NCI-H1694 (cell line): ENCODE results near the gene CC2D1A.

ENCODE experiments used
- DNase-seq: peaks from one replicate; lab custom pipeline; 2025; lab: John Stamatoyannopoulos, UW

Gene CC2D1A

DNA sequence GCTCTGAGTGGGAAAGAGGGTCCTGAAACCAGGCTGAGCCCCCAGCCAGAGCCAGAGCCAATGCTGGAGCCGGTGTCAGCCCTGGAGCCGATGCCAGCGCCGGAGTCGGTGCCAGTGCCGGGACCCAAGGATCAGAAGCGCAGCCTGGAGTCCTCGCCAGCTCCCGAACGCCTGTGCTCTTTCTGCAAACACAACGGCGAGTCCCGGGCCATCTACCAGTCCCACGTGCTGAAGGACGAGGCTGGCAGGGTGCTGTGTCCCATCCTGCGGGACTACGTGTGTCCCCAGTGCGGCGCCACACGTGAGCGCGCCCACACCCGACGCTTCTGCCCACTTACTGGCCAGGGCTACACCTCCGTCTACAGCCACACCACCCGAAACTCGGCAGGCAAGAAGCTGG lies 28.7 kb upstream of the CC2D1A start:
- DNase-seq = no peak

DNA sequence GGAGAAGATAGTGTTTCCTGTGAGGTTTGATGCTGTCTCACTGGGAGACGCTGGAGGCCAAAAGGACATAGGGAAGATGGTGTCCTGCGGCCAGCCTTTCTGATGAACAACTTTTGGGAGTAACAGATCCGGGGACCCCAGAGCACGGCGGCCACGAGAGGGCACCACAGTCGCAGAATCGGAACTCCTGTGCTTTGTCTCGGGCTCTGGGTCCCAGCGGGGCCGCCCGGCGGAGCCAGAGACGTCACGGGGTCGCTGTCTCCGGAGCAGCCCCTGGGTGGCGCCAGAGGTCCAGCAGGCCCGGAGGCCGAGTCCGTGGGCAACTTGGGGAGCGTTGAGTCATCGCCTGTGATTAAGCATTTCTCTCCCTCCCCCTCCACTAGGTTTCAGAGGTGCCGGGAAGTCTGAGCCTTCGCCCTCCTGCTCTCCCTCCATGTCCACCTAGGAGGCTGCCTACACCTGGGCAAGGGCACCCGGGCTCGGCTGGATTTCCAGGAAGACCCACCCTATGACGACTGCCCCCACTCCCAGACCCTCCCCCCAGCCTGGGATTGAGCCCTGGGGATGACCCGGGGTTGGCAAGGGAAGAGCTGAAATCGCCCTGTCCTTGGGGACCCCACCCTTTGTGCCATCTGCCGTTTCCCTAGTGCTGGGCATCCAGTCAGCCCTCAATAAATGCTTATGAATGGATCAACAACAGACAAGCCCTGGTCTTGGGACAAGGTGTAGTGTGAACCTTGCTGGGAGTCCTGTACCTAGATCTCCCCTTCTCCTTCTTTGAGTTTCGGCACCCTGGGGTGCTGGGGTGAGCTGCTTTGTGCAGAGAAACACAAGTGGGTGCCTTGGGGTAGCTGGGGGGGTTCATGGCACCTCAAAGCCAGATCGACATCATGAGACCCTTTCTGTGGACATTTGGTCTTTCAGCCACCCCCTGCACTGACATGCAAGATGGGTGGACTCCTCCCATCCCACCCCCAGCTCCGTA lies 25.6 kb upstream of the CC2D1A start:
- DNase-seq = peak; percentile 65

DNA sequence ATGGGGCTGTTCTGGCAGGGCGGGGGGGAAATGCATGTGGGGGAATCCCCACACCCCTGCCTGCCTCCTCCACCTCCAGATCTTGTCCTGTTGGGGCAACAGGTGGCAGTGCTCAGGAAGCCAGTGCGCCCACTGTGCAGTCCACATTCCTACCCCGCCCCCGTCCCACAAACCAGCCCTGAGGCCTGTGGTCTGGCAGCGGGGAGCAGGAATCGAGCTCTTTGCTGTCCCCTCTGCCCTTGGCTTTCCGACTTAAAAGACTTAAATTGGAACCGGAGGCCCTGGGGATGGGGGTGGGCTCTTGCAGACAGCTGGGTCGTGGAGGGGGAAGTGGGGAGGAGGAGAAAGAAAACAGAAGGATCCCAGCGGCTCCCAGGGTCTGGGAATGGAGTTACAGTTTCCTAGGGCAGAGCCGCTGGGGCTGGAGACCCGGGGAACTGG lies 24.7 kb upstream of the CC2D1A start:
- DNase-seq = no peak

DNA sequence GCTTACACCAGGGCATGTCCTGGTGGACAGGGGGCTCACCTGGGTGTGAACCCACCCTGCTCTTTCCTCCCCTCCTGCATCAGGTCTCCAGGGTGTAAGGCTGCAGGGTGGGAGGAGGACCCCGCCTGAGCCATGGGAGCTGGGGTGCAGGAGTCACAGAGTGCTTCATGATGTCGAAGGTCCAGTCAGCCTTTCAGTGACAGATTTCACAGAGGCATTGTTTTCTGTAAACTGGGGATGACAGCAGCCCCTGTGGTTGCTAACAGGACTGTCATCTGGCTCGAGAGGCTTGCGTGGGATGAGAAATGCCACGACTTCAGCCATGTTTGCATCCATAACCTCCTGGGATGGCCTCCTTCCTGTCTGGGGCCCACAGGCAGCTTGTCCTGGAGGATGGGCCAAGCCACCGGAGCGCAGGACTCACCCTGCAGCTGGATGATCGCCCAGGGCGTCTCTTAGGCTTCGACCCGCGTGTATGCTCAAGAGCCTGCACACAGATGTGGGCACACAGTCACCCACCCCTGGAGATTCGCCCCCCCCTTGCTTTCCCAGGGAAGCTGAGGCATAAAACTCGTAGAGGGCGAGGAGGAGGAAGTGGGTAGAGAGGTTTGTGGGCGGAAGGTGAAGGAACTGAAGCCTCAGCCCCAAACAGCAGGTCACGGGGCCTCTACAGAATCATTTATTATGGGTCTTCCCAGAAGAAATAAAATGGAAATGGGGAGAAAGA lies 24.1 kb upstream of the CC2D1A start:
- DNase-seq = no peak

DNA sequence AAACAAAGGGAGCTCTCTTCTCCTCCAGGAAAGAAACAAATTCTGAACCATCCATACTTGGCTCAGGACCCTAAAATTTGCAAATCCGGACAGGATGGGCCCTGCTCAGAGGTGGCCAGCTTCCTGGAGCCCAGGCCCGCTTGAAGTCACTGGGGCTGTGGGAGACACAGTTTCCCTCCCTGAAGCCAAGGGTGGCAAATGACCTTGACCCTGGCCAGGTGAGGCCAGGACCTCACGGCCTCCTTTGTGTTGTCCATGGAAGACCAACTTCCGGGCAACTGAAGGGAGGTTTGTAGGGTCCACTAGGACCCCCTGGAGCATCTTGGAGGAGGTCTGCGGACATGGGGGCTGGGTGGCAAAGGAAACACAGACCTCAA lies 23.6 kb upstream of the CC2D1A start:
- DNase-seq = no peak

DNA sequence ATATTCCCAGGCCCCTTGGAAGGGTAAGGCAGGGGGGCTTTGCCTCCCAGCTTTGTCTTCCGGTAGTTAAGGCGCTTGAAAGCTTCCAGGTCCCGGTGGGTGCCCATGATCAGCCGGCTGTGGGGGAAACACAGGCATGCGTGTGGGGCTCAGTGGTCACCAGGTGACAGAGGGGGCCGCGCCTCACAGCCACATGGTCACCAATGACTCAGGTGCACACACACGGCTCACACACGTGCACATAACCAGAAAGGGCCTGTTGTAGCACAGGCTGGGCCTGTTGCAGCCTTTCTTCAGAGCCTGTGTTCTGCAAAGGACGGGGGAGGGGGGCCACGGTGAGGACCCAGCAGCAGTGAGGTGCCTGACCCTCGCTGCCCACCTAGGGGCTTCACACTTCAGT lies 23.2 kb upstream of the CC2D1A start:
- no peak for DNase-seq

DNA sequence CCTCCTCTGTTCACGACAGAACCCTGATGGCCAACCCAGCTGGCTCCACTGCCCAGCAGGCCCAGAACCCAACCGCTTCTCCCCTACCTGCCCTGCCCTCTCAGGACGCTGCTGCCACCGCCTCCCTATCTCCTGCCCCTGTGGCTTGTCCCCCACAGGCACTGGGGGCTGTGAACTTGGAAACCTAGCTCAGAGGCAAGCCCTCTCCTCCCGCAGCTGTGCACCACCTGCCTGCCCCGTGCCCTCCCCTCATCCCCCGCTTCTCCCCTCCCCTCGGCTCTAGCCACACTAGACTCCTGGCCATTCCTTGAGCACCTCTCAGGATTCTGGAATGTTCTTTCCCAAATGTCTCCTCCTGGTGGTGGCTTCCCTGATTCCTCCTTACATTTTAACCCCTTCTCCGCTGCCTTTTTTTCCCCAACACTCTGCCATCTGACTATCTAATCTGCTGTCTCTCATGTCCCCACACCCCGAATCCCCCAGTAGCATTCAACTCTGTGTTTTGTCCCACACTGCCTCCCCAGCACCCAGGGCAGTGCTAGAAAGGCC lies 22.4 kb upstream of the CC2D1A start:
- DNase-seq = no peak

DNA sequence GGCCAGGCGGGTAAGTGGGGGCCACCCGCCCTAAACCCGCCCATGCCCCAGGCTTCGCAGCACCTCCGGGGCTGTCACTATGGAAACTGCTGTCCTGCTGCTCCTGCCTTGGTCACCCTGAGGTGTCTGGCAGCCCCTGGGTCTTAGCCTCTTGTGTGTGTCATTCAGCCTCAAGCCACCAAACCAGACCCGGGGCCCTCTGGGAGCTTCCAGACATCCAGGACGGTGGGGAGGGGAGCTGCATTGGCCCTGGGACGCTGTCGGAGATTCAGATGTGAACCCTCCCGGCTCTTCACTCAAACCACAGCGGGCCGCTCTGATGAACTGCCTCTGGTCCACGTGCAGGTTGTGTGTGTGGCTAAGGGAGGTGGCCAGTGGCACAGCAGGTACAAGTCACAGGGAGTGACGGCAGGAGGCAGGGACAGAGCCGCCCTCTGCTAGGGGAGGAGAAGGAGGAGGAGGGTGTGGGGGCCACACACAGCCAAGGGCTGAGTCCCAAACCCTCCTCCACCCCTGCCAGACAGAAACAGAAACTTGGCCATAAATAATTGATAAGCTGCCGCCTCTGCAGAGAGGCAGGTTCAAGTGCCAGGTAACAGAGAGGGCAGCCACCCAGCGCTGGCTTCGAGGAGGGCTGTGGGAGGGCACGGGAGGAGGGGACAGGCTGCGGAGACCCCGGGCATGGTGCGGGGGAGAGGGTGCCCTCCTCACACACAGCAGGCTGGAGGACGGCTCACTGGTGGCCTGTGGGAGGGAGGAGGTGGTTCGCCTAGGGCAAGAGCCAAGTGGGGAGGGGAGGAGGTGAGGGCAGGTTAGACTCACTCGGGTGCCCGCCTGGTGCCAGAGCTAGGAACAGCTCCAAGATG lies 21.0 kb upstream of the CC2D1A start:
- DNase-seq = no peak

DNA sequence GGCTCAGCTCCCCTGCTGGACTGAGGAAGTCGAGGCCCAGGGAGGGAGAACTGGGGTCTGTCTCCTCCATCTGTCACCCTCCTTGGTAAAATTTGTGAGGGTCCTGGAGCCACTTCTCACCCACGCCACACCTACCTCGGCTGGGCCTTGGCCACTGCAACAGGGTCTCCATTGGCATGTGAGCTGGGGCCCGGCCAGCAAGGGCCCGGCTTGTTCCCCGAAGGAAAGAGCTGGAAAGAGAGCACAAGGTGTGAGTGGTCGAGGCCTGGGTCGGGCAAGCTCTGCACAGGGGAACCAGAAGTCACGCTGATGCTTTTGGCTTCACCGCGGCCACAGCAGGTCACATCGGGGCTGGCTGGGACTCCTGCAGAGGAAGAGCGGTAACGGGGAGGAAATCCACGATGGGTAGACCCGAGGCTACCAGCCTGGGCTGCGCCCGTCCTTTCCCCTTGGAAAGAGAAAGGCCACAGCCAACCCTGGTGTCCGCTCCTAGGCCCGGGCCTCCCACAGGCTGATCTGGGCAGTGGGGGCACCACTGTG lies 20.1 kb upstream of the CC2D1A start:
- no peak for DNase-seq

DNA sequence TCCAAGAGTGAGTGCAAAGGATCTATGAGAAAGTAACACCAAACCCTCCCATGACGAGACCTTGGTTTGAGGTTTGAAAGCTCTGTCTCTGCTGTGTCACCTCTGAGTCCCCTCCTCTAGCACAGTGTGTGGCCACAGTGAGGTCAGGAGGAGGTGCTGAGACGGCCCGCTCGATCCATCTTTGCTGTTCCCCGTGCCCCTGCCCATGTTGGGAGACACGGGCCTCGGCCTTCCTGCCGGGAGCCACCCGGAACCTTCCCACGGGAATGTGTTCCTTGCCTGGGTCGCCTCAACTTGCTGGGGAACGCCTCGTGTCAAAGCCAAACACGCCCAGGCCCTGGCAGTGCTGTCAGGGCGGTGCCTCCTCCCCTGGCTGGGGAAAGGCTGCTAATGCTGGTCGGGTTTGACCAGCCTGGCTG lies 19.0 kb upstream of the CC2D1A start:
- no peak for DNase-seq

DNA sequence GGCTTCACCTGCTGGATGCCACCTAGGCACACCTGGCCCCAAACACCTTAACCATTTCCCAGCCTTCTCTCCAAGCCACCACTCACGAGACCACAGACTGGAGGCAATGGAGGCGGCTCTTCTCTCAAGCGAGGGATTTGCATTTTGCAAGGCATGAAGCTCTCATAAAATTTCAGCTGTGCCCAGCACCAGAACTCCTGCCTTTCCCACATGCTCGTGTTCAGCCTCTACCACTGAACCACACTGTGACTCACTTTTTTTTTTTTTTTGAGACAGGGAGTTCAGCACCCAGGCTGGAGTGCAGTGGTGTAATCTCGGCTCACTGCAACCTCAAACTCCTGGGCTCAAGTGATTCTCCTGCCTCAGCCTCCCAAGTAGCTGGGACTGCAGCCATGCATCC lies 18.5 kb upstream of the CC2D1A start:
- DNase-seq = no peak

DNA sequence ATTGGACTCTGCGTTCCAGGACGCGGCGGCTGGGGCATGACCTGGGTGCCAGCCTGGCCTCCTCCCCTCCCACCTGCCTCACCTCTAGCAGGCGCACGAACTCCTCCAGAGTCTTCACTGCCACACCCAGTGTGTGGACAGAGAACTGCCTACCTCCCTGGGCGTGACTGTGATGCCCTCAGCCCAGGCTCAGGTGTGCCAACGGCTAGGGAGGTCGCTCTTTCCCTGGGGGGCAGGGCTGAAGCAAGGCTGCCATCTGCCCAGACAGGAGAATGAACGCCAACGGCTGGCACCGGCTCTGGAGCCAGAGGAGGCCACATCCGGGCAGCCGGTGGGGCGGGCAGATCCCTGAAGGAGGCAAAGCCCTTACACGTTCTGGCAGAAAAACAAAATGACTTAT lies 17.7 kb upstream of the CC2D1A start:
- DNase-seq = no peak

DNA sequence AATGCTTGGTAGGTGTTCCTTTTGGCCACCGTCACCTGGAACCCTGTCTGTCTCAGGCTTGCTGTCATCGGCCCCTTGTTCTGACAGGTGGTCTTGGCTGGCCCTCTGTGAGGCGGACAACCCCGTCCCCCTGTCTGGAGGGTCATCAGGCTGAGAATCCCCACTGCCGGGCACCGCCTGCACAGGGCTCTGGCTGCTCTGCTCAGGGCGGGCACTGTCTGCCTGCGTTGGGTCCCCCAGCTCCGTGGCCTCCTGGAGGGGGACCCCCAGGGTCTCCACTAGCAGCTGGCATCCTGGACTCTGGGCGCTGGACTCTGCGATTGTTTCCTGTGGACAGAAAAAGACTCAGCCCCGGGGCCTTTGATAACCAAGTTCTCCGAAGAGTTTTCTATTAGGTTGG lies 15.9 kb upstream of the CC2D1A start:
- no peak for DNase-seq

DNA sequence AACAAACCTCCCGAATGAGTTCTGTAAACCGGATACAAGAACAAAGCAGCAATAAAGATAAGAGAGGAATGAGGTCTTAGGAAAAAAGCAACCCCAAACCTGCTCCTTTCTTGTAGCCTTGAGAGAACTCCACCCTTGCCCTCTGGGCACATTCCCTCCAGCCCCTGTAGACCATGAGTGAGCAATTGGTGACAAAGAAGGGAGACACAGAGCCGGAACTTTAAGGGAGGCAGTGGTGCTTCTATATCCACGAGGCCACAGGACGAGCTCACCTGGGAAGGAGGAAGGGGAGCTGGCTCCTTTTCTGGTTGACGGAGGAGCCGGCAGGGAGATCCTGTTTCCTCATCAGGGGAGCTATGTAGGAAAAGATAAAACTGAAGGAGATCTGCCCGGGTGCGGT lies 13.1 kb upstream of the CC2D1A start:
- no peak for DNase-seq

DNA sequence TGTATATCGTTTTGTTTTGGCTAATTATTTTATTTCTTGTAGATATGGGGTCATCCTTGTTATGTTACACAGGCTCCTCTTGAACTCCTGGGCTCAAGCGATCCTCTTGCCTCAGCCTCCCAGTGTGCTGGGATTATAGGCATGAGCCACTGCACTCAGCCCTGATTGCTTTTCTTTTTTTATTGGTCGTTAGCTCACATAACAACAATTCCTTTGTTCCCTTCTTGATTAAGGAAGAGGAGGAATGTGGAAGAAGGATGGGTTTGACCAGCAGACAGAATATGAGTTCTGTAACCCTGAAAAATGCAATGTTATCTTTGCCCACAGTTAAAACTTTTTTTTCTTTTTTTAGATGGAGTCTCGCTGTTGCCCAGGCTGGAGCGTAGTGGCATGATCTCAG lies 11.4 kb upstream of the CC2D1A start:
- DNase-seq = no peak

DNA sequence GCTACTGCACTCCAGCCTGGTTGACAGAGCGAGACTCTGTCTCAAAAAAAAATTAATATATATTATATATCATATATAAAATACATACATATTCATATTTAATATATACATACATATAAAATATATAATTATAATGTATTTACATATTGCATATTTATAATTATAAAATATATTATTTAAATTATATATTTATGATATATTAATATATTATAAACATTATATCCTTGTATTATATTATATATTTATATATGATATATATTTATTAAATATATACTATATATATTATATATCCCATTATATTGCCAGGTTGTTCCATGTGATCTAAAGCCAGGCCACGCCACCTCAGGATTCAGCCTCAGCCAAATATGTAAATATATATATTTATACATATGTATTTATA lies 9.8 kb upstream of the CC2D1A start:
- no peak for DNase-seq

DNA sequence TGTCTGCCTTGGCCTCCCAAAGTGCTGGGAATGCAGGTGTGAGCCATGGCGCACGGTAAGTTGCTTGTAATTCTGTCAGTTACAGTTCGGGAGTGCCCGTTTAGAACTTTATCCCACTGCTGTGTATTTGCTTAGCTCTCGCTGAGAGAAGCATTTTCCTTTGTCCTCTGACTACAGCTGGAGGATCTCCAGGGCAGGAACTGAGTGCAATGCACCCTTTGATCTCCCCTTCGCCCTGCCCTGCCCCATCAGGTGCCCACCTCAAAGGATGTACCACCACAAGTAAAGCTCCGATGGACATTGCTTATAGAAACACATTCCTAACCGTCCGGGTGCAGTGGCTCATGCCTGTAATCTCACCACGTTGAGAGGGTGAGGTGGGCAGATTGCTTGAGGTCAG lies 6.6 kb upstream of the CC2D1A start:
- DNase-seq = no peak

DNA sequence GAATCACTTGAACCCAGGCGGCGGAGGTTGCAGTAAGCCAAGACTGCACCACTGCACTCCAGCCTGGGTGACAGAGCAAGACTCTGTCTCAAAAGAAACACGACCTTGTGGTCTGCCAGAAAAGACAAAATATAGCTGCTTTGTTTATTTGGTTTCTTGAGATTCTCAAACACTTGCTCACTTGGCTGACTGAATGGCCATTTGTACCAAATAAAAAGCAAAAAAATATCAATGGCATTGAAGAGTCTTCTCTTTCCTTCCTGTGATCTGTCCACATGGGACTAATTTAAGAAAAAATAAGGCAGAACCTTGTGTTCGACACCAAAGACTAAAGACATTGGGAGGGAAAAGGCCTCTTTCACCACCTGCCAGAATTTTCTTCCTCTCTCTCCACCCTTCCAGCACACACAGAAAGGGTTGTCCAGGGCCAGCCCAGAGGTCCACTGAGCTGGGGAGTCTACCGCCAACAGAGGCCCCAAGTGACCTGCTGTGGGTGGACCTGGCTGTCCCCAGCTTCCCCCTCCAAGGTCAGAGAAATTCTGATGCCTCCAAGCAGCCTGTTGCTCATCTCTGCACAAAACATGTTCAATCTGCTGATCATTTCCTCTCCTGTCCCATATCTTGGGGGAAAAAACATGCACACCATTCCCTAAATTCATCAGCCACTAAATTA lies 6.0 kb upstream of the CC2D1A start:
- DNase-seq = no peak

DNA sequence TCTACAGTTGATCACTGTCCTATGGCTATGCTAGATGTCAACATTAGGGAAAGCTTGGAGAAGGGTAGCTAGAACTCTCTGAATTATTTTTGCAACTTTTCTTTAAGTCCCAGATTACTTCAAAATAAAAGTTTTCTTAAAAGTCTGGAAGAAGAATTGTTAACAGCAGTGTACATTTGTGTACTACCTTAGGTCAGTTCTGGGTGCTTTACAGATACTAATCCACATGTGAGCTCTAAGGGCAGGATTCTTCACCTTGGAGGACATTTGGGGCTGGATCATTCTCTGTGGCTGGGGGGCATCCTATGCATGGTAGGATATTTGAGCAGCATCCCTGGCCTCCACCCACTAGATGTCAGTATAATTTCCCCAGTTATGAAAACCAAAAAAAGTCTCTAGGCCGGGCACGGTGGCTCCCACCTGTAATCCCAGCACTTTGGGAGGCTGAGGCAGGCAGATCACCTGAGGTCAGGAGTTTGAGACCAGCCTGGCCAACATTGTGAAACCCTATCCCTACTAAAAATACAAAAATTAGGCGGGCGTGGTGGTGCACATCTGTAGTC lies 2.9 kb upstream of the CC2D1A start:
- DNase-seq = no peak

DNA sequence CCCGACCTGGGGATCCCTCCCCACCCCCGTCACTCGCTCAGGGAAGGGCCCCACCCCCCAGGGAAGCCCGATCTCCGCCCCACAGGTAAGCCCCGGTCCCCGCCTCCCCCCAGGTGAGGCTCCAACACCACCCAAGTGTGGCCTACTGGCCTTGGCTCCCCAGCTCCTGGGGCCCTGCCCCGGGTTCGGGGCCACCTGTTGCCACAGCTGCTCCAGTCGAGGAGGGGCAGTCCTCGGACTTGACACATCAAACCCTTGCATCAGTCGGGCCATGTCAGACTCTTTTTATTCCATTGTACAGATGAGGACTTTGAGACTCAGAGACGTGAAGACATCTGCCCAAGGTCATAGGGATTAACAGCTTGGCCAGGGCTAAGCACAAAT lies 512 bp downstream of the CC2D1A start:
- no peak for DNase-seq

DNA sequence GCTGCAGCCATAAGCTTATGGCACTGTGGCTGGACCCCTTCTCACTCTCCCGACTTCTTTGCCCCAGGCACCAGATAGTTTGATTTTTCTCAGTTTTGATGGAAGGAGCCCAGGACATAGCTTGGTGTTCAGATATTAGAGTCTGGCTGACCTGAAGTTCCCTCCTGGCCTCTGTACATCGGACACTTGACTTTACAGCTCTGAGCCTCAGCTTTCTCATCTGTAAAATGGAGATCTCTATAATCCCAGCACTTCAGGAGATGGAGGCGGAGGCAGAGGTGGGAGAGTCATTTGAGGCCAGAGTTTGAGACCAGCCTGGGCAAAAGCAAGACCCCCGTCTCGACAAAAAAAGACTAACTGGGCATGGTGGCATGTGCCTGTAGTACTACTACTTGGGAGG lies 909 bp downstream of the CC2D1A start:
- no peak for DNase-seq
